ENCODE results near the gene TPCN2.

- TF ChIP-seq CTCF (IDR thresholded peaks at IDR 0.05), result no peak
- TF ChIP-seq POLR2A (IDR thresholded peaks at IDR 0.05), result no peak
Measured at GRCh38 chr11:69094111-69094914, 45.6 kb downstream of the TPCN2 start.
